Measurements from ENCODE around the gene APLNR.

The APLNR gene

DNA sequence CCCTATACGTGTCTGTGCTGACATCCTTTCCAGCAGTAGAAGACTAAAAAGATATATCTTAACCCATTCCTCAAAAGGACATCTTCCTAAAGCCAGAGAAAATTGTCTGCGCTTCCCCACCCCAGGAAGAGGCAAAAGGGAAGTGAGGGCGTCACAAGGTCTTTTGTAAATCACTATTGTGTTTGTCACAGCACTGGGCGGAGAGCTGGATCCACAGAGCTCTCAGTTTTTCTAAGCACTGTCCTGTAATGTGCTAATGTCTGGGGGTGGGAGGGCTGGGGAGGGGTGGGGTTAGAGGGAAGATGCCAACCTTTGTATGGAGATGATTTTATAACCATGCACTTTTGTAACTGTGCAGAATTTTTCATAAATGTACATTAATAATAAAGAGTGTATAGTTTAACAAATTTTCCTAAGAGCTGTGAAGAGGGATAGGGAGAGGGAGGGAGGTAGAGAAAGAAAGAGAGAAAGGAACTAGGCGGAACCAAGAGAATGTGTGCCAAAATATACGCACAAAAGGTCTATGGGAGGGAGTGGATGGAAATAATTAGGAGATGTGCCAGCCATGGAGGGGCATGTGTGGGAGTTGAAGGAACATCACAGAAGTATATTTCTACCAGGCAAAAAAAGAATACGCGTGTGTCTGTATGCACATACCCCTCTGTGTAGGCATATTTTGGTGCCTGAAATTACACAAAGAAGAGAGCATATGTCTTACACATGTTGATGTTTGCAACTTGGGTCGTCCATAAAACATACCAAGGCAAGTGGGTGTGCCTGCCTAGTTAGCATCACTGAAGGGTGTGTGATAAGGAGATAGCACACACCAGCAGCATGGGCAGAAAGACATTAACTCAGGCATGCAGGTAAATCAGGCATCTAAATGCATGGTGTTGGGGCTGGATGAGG is 45.5 kb downstream of the APLNR start:
- TF ChIP-seq, protein P1, sequence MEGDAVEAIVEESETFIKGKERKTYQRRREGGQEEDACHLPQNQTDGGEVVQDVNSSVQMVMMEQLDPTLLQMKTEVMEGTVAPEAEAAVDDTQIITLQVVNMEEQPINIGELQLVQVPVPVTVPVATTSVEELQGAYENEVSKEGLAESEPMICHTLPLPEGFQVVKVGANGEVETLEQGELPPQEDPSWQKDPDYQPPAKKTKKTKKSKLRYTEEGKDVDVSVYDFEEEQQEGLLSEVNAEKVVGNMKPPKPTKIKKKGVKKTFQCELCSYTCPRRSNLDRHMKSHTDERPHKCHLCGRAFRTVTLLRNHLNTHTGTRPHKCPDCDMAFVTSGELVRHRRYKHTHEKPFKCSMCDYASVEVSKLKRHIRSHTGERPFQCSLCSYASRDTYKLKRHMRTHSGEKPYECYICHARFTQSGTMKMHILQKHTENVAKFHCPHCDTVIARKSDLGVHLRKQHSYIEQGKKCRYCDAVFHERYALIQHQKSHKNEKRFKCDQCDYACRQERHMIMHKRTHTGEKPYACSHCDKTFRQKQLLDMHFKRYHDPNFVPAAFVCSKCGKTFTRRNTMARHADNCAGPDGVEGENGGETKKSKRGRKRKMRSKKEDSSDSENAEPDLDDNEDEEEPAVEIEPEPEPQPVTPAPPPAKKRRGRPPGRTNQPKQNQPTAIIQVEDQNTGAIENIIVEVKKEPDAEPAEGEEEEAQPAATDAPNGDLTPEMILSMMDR (IDR thresholded peaks at IDR 0.05; ENCODE audit: control insufficient read depth, insufficient read depth, low read depth, low read length, missing control alignments): no peak
- no peak overlapping the region for H3K4me3 ChIP-seq (ENCODE audit: control insufficient read depth, low read depth, low read length)
- DNase-seq (ENCODE audit: low read depth): no peak

DNA sequence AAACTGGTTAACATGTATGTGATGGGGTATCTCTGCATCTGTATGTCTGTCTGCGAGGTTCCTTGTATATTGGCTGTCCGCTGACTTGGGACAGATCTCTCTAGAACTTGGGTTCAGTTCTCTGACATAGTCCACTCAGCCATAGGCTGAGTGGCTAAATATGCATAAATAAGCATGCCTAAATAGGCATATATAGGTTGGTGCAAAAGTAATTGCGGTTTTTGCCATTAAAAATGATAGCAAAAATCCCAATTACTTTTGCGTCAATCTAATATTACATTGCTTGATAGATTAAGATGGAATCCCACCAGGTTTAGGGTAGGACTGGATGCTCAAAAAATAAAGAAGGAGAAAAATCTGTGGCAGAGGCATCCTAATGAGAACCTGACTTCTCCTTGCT is 46.5 kb downstream of the APLNR start:
- H3K4me3 ChIP-seq (ENCODE audit: control insufficient read depth, low read depth, low read length): no peak overlapping the region
- DNase-seq (ENCODE audit: low read depth): no peak
- TF ChIP-seq, protein P1 (IDR thresholded peaks at IDR 0.05; ENCODE audit: control insufficient read depth, insufficient read depth, low read depth, low read length, missing control alignments): no peak

Measured in AG09309 (cell line).